Loucy (cell line): ENCODE data around the gene CD24.

Source experiments
- H2AFZ ChIP-seq: fragments of 200-600 bp; sonication (generic); 2 replicates; pipeline ENCODE4 v1.6.0; 2016; ENCODE audit warnings: antibody characterized with exemption, mild to moderate bottlenecking, low read length, moderate library complexity
- H3F3A ChIP-seq: fragments of 200-600 bp; 2 replicates; pipeline ENCODE4 v1.6.0; 2016; ENCODE audit warnings: antibody characterized with exemption, low read depth, mild to moderate bottlenecking
- H3K27me3 ChIP-seq: fragments of 200-600 bp; sonication (generic); 2 replicates; pipeline ENCODE4 v1.6.1; 2014; ENCODE audit warnings: low read length, mild to moderate bottlenecking; ENCODE audit not compliant: insufficient read depth, poor library complexity, severe bottlenecking
- H3K36me3 ChIP-seq: fragments of 200-600 bp; sonication (generic); 2 replicates; pipeline ENCODE4 v1.6.1; 2016; ENCODE audit warnings: low read length; ENCODE audit not compliant: insufficient read depth
- H3K4me1 ChIP-seq: fragments of 200-600 bp; sonication (generic); 2 replicates; pipeline ENCODE4 v1.5.1; 2014; ENCODE audit warnings: low read length, mild to moderate bottlenecking; ENCODE audit not compliant: insufficient read depth, poor library complexity, severe bottlenecking
- H3K4me2 ChIP-seq: fragments of 200-600 bp; sonication (generic); 2 replicates; pipeline ENCODE4 v1.6.0; 2014; ENCODE audit warnings: antibody characterized with exemption, low read length, low read depth, mild to moderate bottlenecking; ENCODE audit not compliant: poor library complexity, severe bottlenecking
- H3K4me3 ChIP-seq: fragments of 200-600 bp; sonication (generic); 2 replicates; pipeline ENCODE4 v1.5.1; 2014; ENCODE audit warnings: low read length, mild to moderate bottlenecking, mixed read lengths; ENCODE audit not compliant: poor library complexity, severe bottlenecking
- H3K79me2 ChIP-seq: fragments of 200-600 bp; sonication (generic); 2 replicates; pipeline ENCODE4 v1.6.1; 2014; ENCODE audit warnings: low read length; ENCODE audit not compliant: insufficient read depth
- H3K9ac ChIP-seq: fragments of 200-600 bp; sonication (generic); 2 replicates; pipeline ENCODE4 v1.6.0; 2014; ENCODE audit warnings: mild to moderate bottlenecking, low read depth, low read length, moderate library complexity; ENCODE audit not compliant: poor library complexity, severe bottlenecking
- H3K9me2 ChIP-seq: fragments of 200-600 bp; sonication (generic); replicated peaks from 2 replicates; pipeline ENCODE4 v1.6.1; 2016; ENCODE audit warnings: low read depth, low read length, mixed read lengths
- H3K9me3 ChIP-seq: fragments of 200-600 bp; sonication (generic); 2 replicates; pipeline ENCODE4 v1.6.1; 2014; ENCODE audit warnings: mild to moderate bottlenecking, antibody characterized with exemption, low read length, low read depth; ENCODE audit not compliant: insufficient read depth
- H4K20me1 ChIP-seq: fragments of 200-600 bp; sonication (generic); 2 replicates; pipeline ENCODE4 v1.6.0; 2014; ENCODE audit warnings: antibody characterized with exemption, low read length, mild to moderate bottlenecking; ENCODE audit not compliant: insufficient read depth, poor library complexity, severe bottlenecking
- CTCF ChIP-seq: fragments of 200-600 bp; sonication (generic); conservative IDR thresholded peaks from 2 replicates; pipeline ENCODE4 v1.5.1; 2014; ENCODE audit warnings: mild to moderate bottlenecking, antibody characterized with exemption, low read length
- EZH2phosphoT487 ChIP-seq: fragments of 200-600 bp; IDR thresholded peaks from 2 replicates; pipeline ENCODE4 v1.6.1; 2018; ENCODE audit warnings: antibody characterized with exemption, mild to moderate bottlenecking, moderate library complexity, borderline replicate concordance

The CD24 gene

GRCh38 chr6:106988664-106989063, 14.1 kb upstream of the CD24 start:
- Histone ChIP-seq H3K4me1 (no peaks in the 10 kb centered on the region), H3K4me3 (no peak overlapping the region), H3K9me3 (no peaks in the 10 kb centered on the region), H3K4me2 (no peak overlapping the region), H3K79me2 (no peaks in the 10 kb centered on the region), H3K36me3 (no peaks in the 10 kb centered on the region), H3K9me2 (no peaks in the 10 kb centered on the region), H4K20me1 (no peaks in the 10 kb centered on the region), H3F3A (no peaks in the 10 kb centered on the region), H3K27me3 (no peaks in the 10 kb centered on the region), H2AFZ (no peak overlapping the region), H3K9ac (no peak overlapping the region)
- no peak for TF ChIP-seq EZH2phosphoT487
- no peak for TF ChIP-seq CTCF

- H3K4me2 ChIP-seq, result no peak overlapping the region
- no peak for TF ChIP-seq CTCF
- TF ChIP-seq EZH2phosphoT487, result no peak
- no peaks in the 10 kb centered on the region for H3K9me3 ChIP-seq
These were observed 7.4 kb upstream of the CD24 start for GRCh38 chr6:106981926-106982325.

GRCh38 chr6:106980926-106981325, 6.4 kb upstream of the CD24 start:
- H3K79me2 ChIP-seq, result no peaks in the 10 kb centered on the region
- no peaks in the 10 kb centered on the region for H3F3A ChIP-seq
- H2AFZ ChIP-seq, result no peak overlapping the region
- H3K9ac ChIP-seq, result no peak overlapping the region
- no peaks in the 10 kb centered on the region for H3K27me3 ChIP-seq
- H3K9me2 ChIP-seq, result no peaks in the 10 kb centered on the region
- no peaks in the 10 kb centered on the region for H3K9me3 ChIP-seq
- no peaks in the 10 kb centered on the region for H3K36me3 ChIP-seq
- TF ChIP-seq CTCF (no peak), EZH2phosphoT487 (no peak)
- H3K4me2 ChIP-seq, result no peak overlapping the region
- H3K4me1 ChIP-seq, result no peaks in the 10 kb centered on the region
- H4K20me1 ChIP-seq, result no peaks in the 10 kb centered on the region
- no peak overlapping the region for H3K4me3 ChIP-seq

More at GRCh38 chr6:106981926-106982325, 7.4 kb upstream of the CD24 start:
- Histone ChIP-seq H4K20me1 (no peaks in the 10 kb centered on the region), H3K27me3 (no peaks in the 10 kb centered on the region), H3K79me2 (no peaks in the 10 kb centered on the region), H3K4me3 (no peak overlapping the region), H3F3A (no peaks in the 10 kb centered on the region), H2AFZ (no peak overlapping the region), H3K4me1 (no peaks in the 10 kb centered on the region), H3K36me3 (no peaks in the 10 kb centered on the region), H3K9me2 (no peaks in the 10 kb centered on the region), H3K9ac (no peak overlapping the region)
